Measurements from ENCODE around the gene ZFYVE27. TPM values are rescaled to one million over a fixed set of nuclear protein-coding genes. Genes with fewer than 3 reads are reported as not detected.
"Not testable (repeated sequence)": the region's sequence is repeated elsewhere in the genome, so short reads cannot be mapped to it uniquely, and the experiment has no call there.

The ZFYVE27 gene
- total and polyA plus RNA-seq, 2 of the 4 experiments (the other 2 are of a cell fraction), result 13.1 to 22.2 TPM

GRCh38 chr10:97689559-97690020 lies 47.3 kb upstream of the ZFYVE27 start (continued):
- TF ChIP-seq, protein P1, sequence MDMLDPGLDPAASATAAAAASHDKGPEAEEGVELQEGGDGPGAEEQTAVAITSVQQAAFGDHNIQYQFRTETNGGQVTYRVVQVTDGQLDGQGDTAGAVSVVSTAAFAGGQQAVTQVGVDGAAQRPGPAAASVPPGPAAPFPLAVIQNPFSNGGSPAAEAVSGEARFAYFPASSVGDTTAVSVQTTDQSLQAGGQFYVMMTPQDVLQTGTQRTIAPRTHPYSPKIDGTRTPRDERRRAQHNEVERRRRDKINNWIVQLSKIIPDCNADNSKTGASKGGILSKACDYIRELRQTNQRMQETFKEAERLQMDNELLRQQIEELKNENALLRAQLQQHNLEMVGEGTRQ (IDR thresholded peaks at IDR 0.05; ENCODE audit: low read depth, low read length), result peak; percentile 92
- TF ChIP-seq POLR2A (IDR thresholded peaks at IDR 0.05; ENCODE audit: low read depth, low read length), result peak; percentile 65; the same call in 1 of the 2 replicates

DNA sequence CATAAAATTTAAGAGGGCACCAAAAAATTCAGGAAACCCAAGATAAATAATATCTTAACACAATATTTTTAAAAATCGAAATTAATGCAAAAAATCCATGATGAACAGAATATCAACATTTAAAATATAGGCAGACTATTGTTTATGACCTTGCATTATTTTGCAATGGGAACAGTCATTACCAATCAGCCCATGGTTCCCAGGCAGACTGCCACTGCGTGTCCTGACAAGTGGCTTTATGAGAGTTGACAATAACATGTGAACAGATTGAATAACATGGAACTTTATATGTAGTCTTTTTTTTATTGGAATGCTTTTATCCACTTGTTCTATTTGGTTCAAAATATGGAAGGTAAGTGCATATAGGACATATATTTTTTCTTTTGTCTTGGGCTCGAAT lies 46.8 kb upstream of the ZFYVE27 start:
- Histone ChIP-seq H4K5ac (ENCODE audit: low read depth, low read length) (peak overlapping the region; percentile 65), H3K36me3 (ENCODE audit: control insufficient read depth, insufficient read depth, low read length) (no peaks in the 10 kb centered on the region), H2AFZ (replicated peaks; ENCODE audit: low read length, poor library complexity) (peak overlapping the region; percentile 76), H3K23ac (ENCODE audit: low read depth, low read length) (peak overlapping the region; percentile 15; the same call in 1 of the 2 replicates), H2BK15ac (ENCODE audit: low read depth, low read length) (peak overlapping the region; percentile 95; the same call in 1 of the 3 replicates), H2AK9ac (replicated peaks; ENCODE audit: low read depth, low read length, poor library complexity) (no peak overlapping the region), H2BK5ac (ENCODE audit: low read depth, low read length, poor library complexity, severe bottlenecking) (peak overlapping the region; percentile 97), H3K4me1 (ENCODE audit: control insufficient read depth, insufficient read depth, low read length) (peaks cover 19% of the 10 kb centered on the region), H3K14ac (replicated peaks; ENCODE audit: low read depth, low read length) (0 out of 2 replicates have a peak overlapping the region, but pooled peaks have one; percentile 53), H3K4me3 (ENCODE audit: insufficient read depth, low read depth, low read length) (no peak overlapping the region), H2BK120ac (ENCODE audit: low read depth, low read length) (peak overlapping the region; percentile 85), H3K79me1 (ENCODE audit: low read depth in 1 of 2, low read length in 2 of 2) (peaks cover 0 to 17% of the 10 kb centered on the region in 2 experiments; a peak in 2 of 4 replicates), H4K20me1 (ENCODE audit: insufficient read depth, low read length) (peaks cover 9% of the 10 kb centered on the region; the same call in 1 of the 2 replicates), H3K9ac (ENCODE audit: low read depth, low read length) (no peak overlapping the region), H4K91ac (ENCODE audit: insufficient read depth, low read depth, low read length) (peak overlapping the region; percentile 81), H3K27me3 (ENCODE audit: control insufficient read depth, insufficient read depth, low read length) (no peaks in the 10 kb centered on the region), H3K4me2 (ENCODE audit: low read depth, low read length) (no peak overlapping the region), H3K27ac (ENCODE audit: insufficient read depth, low read length) (peak overlapping the region; percentile 77; the same call in 1 of the 2 replicates), H2BK20ac (ENCODE audit: low read depth, low read length) (peak overlapping the region; percentile 75; the same call in 1 of the 2 replicates), H3K4ac (ENCODE audit: low read depth, low read length) (peak overlapping the region; percentile 82), H3K18ac (ENCODE audit: low read depth, low read length) (peak overlapping the region; percentile 95), H2AK5ac (ENCODE audit: low read depth, low read length) (peak overlapping the region; percentile 98), H3K9me1 (ENCODE audit: insufficient read depth, low read length) (0 out of 2 replicates have a peak, but pooled peaks cover 4% of the 10 kb centered on the region), H4K8ac (ENCODE audit: low read depth in 2 of 2, low read length in 2 of 2) (peak overlapping the region; percentile 0 to 89; a peak in 3 of 4 replicates), H3K9me3 (ENCODE audit: control insufficient read depth, insufficient read depth, low read length) (no peaks in the 10 kb centered on the region; the same call in 1 of the 2 replicates), H3K56ac (ENCODE audit: extremely low read depth, insufficient read depth, low read length) (peak overlapping the region; percentile 67; the same call in 1 of the 2 replicates)
- WGBS, 2 experiments (ENCODE audit: extremely low coverage in 2 of 2, insufficient read length in 1 of 2), result 88% methylated on average over 1 of the region's 3 CpGs; no CpG with 5 or more reads in 1 of the 2 experiments
- ChIA-PET POLR2A (ENCODE audit: unreplicated experiment) (no interaction called here), CTCF (interaction anchor here (0.6 to 2.1 kb wide), 4 partner anchors 11 to 51 kb away, joined by 3 to 9 read pairs (median 6); no protein-coding TSS in a partner anchor)
- ATAC-seq (ENCODE audit: low read depth), result no peak
- intact Hi-C loops (cut with micrococcal nuclease), result no loop called here
- no TSS peak for BruUV-seq (replicated peaks)
- no peak for DNase-seq
- dilution Hi-C loops (cut with HindIII; ENCODE audit: low sequenced_read_pairs, unreplicated experiment), result no loop called here
- TF ChIP-seq NFE2L2 (IDR thresholded peaks at IDR 0.05; ENCODE audit: low read depth, low read length) (no peak), RFX5 (IDR thresholded peaks at IDR 0.05; ENCODE audit: low read depth, low read length) (no peak), CHD1 (IDR thresholded peaks at IDR 0.05; ENCODE audit: low read depth, low read length) (no peak)
- in situ Hi-C loops (cut with MboI; ENCODE audit: low sequenced_read_pairs), result no loop called here

- CTCF ChIA-PET; H3K4me3 ChIP-seq (ENCODE audit: insufficient read depth, low read depth, low read length); DNase-seq; ATAC-seq (ENCODE audit: low read depth); H3K56ac ChIP-seq (ENCODE audit: extremely low read depth, insufficient read depth, low read length); H3K9ac ChIP-seq (ENCODE audit: low read depth, low read length); H3K27me3 ChIP-seq (ENCODE audit: control insufficient read depth, insufficient read depth, low read length); H2AFZ ChIP-seq (replicated peaks; ENCODE audit: low read length, poor library complexity); in situ Hi-C loops (cut with MboI; ENCODE audit: low sequenced_read_pairs); BruUV-seq (replicated peaks); dilution Hi-C loops (cut with HindIII; ENCODE audit: low sequenced_read_pairs, unreplicated experiment); H4K20me1 ChIP-seq (ENCODE audit: insufficient read depth, low read length); H3K9me1 ChIP-seq (ENCODE audit: insufficient read depth, low read length); H2BK120ac ChIP-seq (ENCODE audit: low read depth, low read length); H3K18ac ChIP-seq (ENCODE audit: low read depth, low read length); H3K4me1 ChIP-seq (ENCODE audit: control insufficient read depth, insufficient read depth, low read length); H3K27ac ChIP-seq (ENCODE audit: insufficient read depth, low read length); H3K23ac ChIP-seq (ENCODE audit: low read depth, low read length); H4K5ac ChIP-seq (ENCODE audit: low read depth, low read length); H2AK5ac ChIP-seq (ENCODE audit: low read depth, low read length); H3K14ac ChIP-seq (replicated peaks; ENCODE audit: low read depth, low read length); POLR2A ChIA-PET (ENCODE audit: unreplicated experiment); H2BK15ac ChIP-seq (ENCODE audit: low read depth, low read length); intact Hi-C loops (cut with micrococcal nuclease); H3K79me1 ChIP-seq (ENCODE audit: low read depth in 1 of 2, low read length in 2 of 2); H3K9me3 ChIP-seq (ENCODE audit: control insufficient read depth, insufficient read depth, low read length); H2AK9ac ChIP-seq (replicated peaks; ENCODE audit: low read depth, low read length, poor library complexity); H3K4ac ChIP-seq (ENCODE audit: low read depth, low read length); H4K91ac ChIP-seq (ENCODE audit: insufficient read depth, low read depth, low read length); H2BK20ac ChIP-seq (ENCODE audit: low read depth, low read length); H4K8ac ChIP-seq (ENCODE audit: low read depth in 2 of 2, low read length in 2 of 2); H3K36me3 ChIP-seq (ENCODE audit: control insufficient read depth, insufficient read depth, low read length); H2BK5ac ChIP-seq (ENCODE audit: low read depth, low read length, poor library complexity, severe bottlenecking); H3K4me2 ChIP-seq (ENCODE audit: low read depth, low read length): not testable (repeated sequence)
- WGBS, 2 experiments (ENCODE audit: extremely low coverage in 2 of 2, insufficient read length in 1 of 2), result 64% methylated on average over 2 of the region's 11 CpGs; no CpG with 5 or more reads in 1 of the 2 experiments
These were observed 38.8 kb upstream of the ZFYVE27 start for GRCh38 chr10:97698072-97698655.

All from IMR-90 (cell line).